HepG2 (cell line): Measurements from ENCODE around the gene ZCCHC4. TPM values are rescaled to one million over a fixed set of nuclear protein-coding genes. Genes with fewer than 3 reads are reported as not detected.

Experiments
- ATAC-seq: fragments of 200-7000 bp; cut with Tn5 transposase; 3 replicates; pipeline ENCODE4 v1.9.1; 2020; ENCODE audit warnings: mild to moderate bottlenecking, moderate library complexity
- BruUV-seq: library from RNA; stranded (reverse); fragments of 400-500 nt; replicated peaks from 2 replicates; lab custom pipeline; 2021; lab: Mats Ljungman, UMichigan
- CTCF ChIA-PET: fragments of 300-600 bp; formaldehyde crosslinking; extraction: SDS; loops from one replicate; lab custom pipeline; 2021; ENCODE audit warnings: low total read pairs, inconsistent platforms, low intra/inter-chr PET ratio; lab: Yijun Ruan, JAX
- POLR2A ChIA-PET: fragments of 350-600 bp; sonication (Branson Sonifier 250); formaldehyde crosslinking; loops from one replicate; lab custom pipeline; 2020; ENCODE audit warnings: antibody characterized with exemption, inconsistent platforms; lab: Yijun Ruan, JAX
- DNase-seq: peaks from one replicate; pipeline ENCODE4 v3.0.0-alpha.2; 2015; ENCODE audit warnings: low spot score
- FAIRE-seq: peaks from 3 replicates; lab custom pipeline; 2011; peaks lifted over from hg19 to GRCh38; lab: Jason Lieb, UNC
- H2AFZ ChIP-seq: one replicate; pipeline ENCODE4 v1.6.1; 2011; ENCODE audit warnings: low read length, inconsistent platforms
- H3K27ac ChIP-seq: fragments of 300-600 bp; 3 replicates; pipeline ENCODE4 v1.8.0; 2011; ENCODE audit warnings: mixed run types, mild to moderate bottlenecking, mixed read lengths, low read length, inconsistent platforms; ENCODE audit not compliant: insufficient read depth; ENCODE audit errors: extremely low read length
- H3K27me3 ChIP-seq, 2 experiments: fragments of 200-600 bp in 1 of 2; 2 replicates in 1 of 2; 3 replicates in 1 of 2; pipeline versions ENCODE4 v1.6.0 to v1.8.0; 2011; ENCODE audit warnings: low read length in 2 of 2, mild to moderate bottlenecking in 2 of 2, moderate library complexity in 2 of 2, inconsistent platforms in 1 of 2; ENCODE audit not compliant: insufficient read depth in 2 of 2, control insufficient read depth in 1 of 2
- H3K36me3 ChIP-seq, 2 experiments: fragments of 200-600 bp in 1 of 2; replicated peaks in 1 of 2; 2 replicates in 1 of 2; 3 replicates in 1 of 2; pipeline versions ENCODE4 v1.5.1 to v1.8.0; 2011; ENCODE audit warnings: low read length in 2 of 2, inconsistent platforms in 1 of 2; ENCODE audit not compliant: insufficient read depth in 2 of 2, control insufficient read depth in 1 of 2
- H3K4me1 ChIP-seq: 2 replicates; pipeline ENCODE4 v1.5.1; 2012; ENCODE audit warnings: low read length, inconsistent platforms; ENCODE audit not compliant: insufficient read depth
- H3K4me2 ChIP-seq: 2 replicates; pipeline ENCODE4 v1.6.0; 2011; ENCODE audit warnings: low read depth, low read length, inconsistent platforms
- H3K4me3 ChIP-seq, 3 experiments: fragments of 200-600 bp in 1 of 3; sonication (generic), shearing (Covaris generic) in 1 of 3; replicated peaks in 1 of 3; 2 replicates each; pipeline ENCODE4 v1.5.1; 2011 to 2016; ENCODE audit warnings: low read length in 3 of 3, inconsistent platforms in 2 of 3, low read depth in 2 of 3, mild to moderate bottlenecking in 2 of 3, control low read depth in 1 of 3, mixed read lengths in 1 of 3; ENCODE audit not compliant: insufficient read depth in 1 of 3
- H3K79me2 ChIP-seq: one replicate; pipeline ENCODE4 v1.6.1; 2011; ENCODE audit warnings: low read length, inconsistent platforms; ENCODE audit not compliant: insufficient read depth
- H3K9ac ChIP-seq: 2 replicates; pipeline ENCODE4 v1.6.0; 2011; ENCODE audit warnings: mild to moderate bottlenecking, low read depth, low read length, inconsistent platforms; ENCODE audit not compliant: insufficient read depth
- H3K9me3 ChIP-seq: 2 replicates; pipeline ENCODE4 v1.5.1; 2012; ENCODE audit warnings: mild to moderate bottlenecking, low read length
- H4K20me1 ChIP-seq: 2 replicates; pipeline ENCODE4 v1.6.0; 2011; ENCODE audit warnings: inconsistent platforms, mild to moderate bottlenecking, low read length, moderate library complexity; ENCODE audit not compliant: insufficient read depth
- ARNT2 ChIP-seq: sonication (generic); formaldehyde crosslinking; IDR thresholded peaks from 2 replicates; pipeline ENCODE4 v1.8.0; 2022; ENCODE audit warnings: mild to moderate bottlenecking, low read depth, missing genetic modification reagents, moderate library complexity
- ATF7-NPFF ChIP-seq: sonication (generic); formaldehyde crosslinking; IDR thresholded peaks from 2 replicates; pipeline ENCODE4 v1.8.1; 2023; ENCODE audit warnings: mild to moderate bottlenecking, low read depth, missing genetic modification reagents, moderate library complexity
- EEA1 ChIP-seq: sonication (generic); formaldehyde crosslinking; IDR thresholded peaks from 2 replicates; pipeline ENCODE4 v1.5.1; 2020; ENCODE audit warnings: mild to moderate bottlenecking, missing genetic modification reagents, borderline replicate concordance
- HOXA7 ChIP-seq: sonication (generic); formaldehyde crosslinking; IDR thresholded peaks from 2 replicates; pipeline ENCODE4 v1.8.1; 2022; ENCODE audit warnings: mild to moderate bottlenecking, missing genetic modification reagents, moderate library complexity
- MTA3 ChIP-seq: sonication (generic); formaldehyde crosslinking; IDR thresholded peaks from 2 replicates; pipeline ENCODE4 v1.4.0; 2020; ENCODE audit warnings: missing genetic modification reagents
- REST ChIP-seq, 2 experiments: IDR thresholded peaks; 2 replicates each; pipeline ENCODE4 v1.6.1; 2011 to 2012; ENCODE audit warnings: low read length in 2 of 2, borderline replicate concordance in 1 of 2, low read depth in 1 of 2, mild to moderate bottlenecking in 1 of 2, moderate library complexity in 1 of 2
- SMAD3 ChIP-seq: sonication (generic); formaldehyde crosslinking; IDR thresholded peaks from 2 replicates; pipeline ENCODE4 v1.4.0; 2020; ENCODE audit warnings: missing genetic modification reagents
- ZBTB49 ChIP-seq: sonication (generic); formaldehyde crosslinking; IDR thresholded peaks from 2 replicates; pipeline ENCODE4 v1.4.0; 2020; ENCODE audit warnings: missing genetic modification reagents, borderline replicate concordance
- WGBS: methylation state at CpG from one replicate; pipeline ENCODE4 v1.1.6; 2017; ENCODE audit warnings: low lambda C conversion rate; 5-methylcytosine and 5-hydroxymethylcytosine counted together
- in situ Hi-C: cut with HindIII; loops from 2 replicates; pipeline ENCODE4 v1.10.0; 2017; ENCODE audit warnings: low pct_unique_long_range_greater_than_20kb; ENCODE audit not compliant: extremely low pct_ligation_motif_present
- intact Hi-C: fragments of 100-400 bp; cut with micrococcal nuclease; formaldehyde crosslinking; loops from one replicate; pipeline ENCODE4 v1.10.0; 2022; ENCODE audit not compliant: unreplicated experiment
- polyA plus RNA-seq, 8 experiments: library from polyadenylated mRNA; depleted of rRNA in 3 of 8; stranded (reverse) in 7 of 8; unstranded in 1 of 8; fragments of >200 nt; fragmentation: Illumina TruSeq in 4 of 8; extraction: Trizol in 4 of 8; gene quantifications; 2 replicates each; pipeline versions ENCODE4 v1.2.1 to v1.2.3, GENCODE V29; 2011 to 2016; ENCODE audit warnings: low read depth in 4 of 8, missing spikeins in 1 of 8, mixed read lengths in 1 of 8; ENCODE audit not compliant: insufficient read depth in 1 of 8
- total RNA-seq, 5 experiments: library from RNA; depleted of rRNA; stranded (reverse); fragments of >200 nt; fragmentation: Illumina TruSeq; extraction: Trizol; gene quantifications; 2 replicates each; pipeline ENCODE4 v1.2.3, GENCODE V29; 2016; ENCODE audit warnings: low read depth in 1 of 5
- TF ChIP-seq, protein P1 (sequence below): sonication (generic); formaldehyde crosslinking; IDR thresholded peaks from 2 replicates; pipeline ENCODE4 v1.4.0; 2020; ENCODE audit warnings: mild to moderate bottlenecking, low read depth, missing genetic modification reagents

The ZCCHC4 gene
- total and polyA plus RNA-seq, 2 of the 13 experiments (the other 11 are each of a cell fraction or from before 2014, with no cell fraction given), result 13.2 to 15.0 TPM

GRCh38 chr4:25399510-25399909 is 86.9 kb downstream of the ZCCHC4 start:
- in situ Hi-C loops (no loop called here), intact Hi-C loops (no loop called here)
- Histone ChIP-seq H2AFZ (no peak overlapping the region), H3K4me1 (no peaks in the 10 kb centered on the region), H3K27ac (no peak overlapping the region), H3K27me3 (no peaks in the 10 kb centered on the region; a peak in 1 of 5 replicates), H3K79me2 (no peaks in the 10 kb centered on the region), H3K4me2 (no peak overlapping the region), H3K9me3 (peaks cover 5% of the 10 kb centered on the region; the same call in 1 of the 2 replicates), H4K20me1 (no peaks in the 10 kb centered on the region), H3K4me3 (no peak overlapping the region), H3K36me3 (peaks cover 10 to 37% of the 10 kb centered on the region in 2 experiments), H3K9ac (no peak overlapping the region)
- ATAC-seq (no peak), FAIRE-seq (no peak), DNase-seq (no peak)
- WGBS, result 93% methylated on average over 4 of the region's 4 CpGs
- CTCF ChIA-PET, result no interaction called here
- TF ChIP-seq REST (IDR thresholded peaks at IDR 0.05; ENCODE audit: borderline replicate concordance in 1 of 2, low read depth in 1 of 2, low read length in 2 of 2) (peak in 1 of 2 experiments; percentile 76; a peak in 3 of 4 replicates), MTA3 (CRISPR knock-in tag) (no peak)
- POLR2A ChIA-PET, result no interaction called here
- BruUV-seq, result no TSS peak

DNA sequence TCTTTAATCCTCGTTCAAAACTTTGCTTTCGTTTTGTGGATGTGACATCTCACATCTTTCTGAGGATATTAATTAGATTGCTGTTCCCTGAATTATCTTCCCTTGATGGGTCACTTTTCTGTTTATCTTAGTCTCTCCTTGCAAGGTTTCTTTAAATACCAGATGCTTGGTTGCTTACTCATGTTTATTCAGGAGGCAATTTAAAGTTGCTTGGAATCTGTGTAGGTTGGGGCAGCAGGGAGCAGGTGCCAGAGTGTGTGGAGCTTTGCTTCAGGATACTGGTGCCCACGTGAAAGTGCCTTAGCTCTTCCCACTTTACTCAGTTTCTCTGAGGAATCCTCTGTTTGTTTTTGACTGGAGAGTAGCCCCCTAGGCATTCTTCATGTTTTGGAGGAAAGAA is 88.5 kb downstream of the ZCCHC4 start:
- BruUV-seq, result no TSS peak
- FAIRE-seq (no peak), DNase-seq (no peak), ATAC-seq (no peak)
- CTCF ChIA-PET, result no interaction called here
- Histone ChIP-seq H3K27me3 (no peaks in the 10 kb centered on the region), H3K36me3 (peaks cover 8 to 31% of the 10 kb centered on the region in 2 experiments), H3K27ac (no peak overlapping the region), H3K9ac (no peak overlapping the region), H3K79me2 (no peaks in the 10 kb centered on the region), H2AFZ (no peak overlapping the region), H4K20me1 (no peaks in the 10 kb centered on the region), H3K4me2 (no peak overlapping the region), H3K4me3 (no peak overlapping the region), H3K4me1 (peaks cover 13% of the 10 kb centered on the region), H3K9me3 (peaks cover 5% of the 10 kb centered on the region; the same call in 1 of the 2 replicates)
- POLR2A ChIA-PET, result no interaction called here
- in situ Hi-C loops (no loop called here), intact Hi-C loops (no loop called here)
- 88% methylated on average over 3 of the region's 3 CpGs for WGBS
- TF ChIP-seq ARNT2 (CRISPR knock-in tag), result no peak
- TF ChIP-seq, protein P1, sequence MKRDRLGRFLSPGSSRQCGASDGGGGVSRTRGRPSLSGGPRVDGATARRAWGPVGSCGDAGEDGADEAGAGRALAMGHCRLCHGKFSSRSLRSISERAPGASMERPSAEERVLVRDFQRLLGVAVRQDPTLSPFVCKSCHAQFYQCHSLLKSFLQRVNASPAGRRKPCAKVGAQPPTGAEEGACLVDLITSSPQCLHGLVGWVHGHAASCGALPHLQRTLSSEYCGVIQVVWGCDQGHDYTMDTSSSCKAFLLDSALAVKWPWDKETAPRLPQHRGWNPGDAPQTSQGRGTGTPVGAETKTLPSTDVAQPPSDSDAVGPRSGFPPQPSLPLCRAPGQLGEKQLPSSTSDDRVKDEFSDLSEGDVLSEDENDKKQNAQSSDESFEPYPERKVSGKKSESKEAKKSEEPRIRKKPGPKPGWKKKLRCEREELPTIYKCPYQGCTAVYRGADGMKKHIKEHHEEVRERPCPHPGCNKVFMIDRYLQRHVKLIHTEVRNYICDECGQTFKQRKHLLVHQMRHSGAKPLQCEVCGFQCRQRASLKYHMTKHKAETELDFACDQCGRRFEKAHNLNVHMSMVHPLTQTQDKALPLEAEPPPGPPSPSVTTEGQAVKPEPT (CRISPR knock-in tag), result no peak
- TF ChIP-seq EEA1 (CRISPR knock-in tag), result no peak
- no peak for TF ChIP-seq ZBTB49 (CRISPR knock-in tag)
- no peak for TF ChIP-seq HOXA7 (CRISPR knock-in tag)
- no peak for TF ChIP-seq ATF7-NPFF (CRISPR knock-in tag)
- no peak for TF ChIP-seq SMAD3 (CRISPR knock-in tag)
